ENCODE results near the gene FGF14.

GRCh38 chr13:102401265-102401664 lies 583 bp downstream of the FGF14 start:
- TF ChIP-seq, protein P1, sequence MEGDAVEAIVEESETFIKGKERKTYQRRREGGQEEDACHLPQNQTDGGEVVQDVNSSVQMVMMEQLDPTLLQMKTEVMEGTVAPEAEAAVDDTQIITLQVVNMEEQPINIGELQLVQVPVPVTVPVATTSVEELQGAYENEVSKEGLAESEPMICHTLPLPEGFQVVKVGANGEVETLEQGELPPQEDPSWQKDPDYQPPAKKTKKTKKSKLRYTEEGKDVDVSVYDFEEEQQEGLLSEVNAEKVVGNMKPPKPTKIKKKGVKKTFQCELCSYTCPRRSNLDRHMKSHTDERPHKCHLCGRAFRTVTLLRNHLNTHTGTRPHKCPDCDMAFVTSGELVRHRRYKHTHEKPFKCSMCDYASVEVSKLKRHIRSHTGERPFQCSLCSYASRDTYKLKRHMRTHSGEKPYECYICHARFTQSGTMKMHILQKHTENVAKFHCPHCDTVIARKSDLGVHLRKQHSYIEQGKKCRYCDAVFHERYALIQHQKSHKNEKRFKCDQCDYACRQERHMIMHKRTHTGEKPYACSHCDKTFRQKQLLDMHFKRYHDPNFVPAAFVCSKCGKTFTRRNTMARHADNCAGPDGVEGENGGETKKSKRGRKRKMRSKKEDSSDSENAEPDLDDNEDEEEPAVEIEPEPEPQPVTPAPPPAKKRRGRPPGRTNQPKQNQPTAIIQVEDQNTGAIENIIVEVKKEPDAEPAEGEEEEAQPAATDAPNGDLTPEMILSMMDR (IDR thresholded peaks at IDR 0.05; ENCODE audit: insufficient read depth, low read depth, low read length): no peak
- no peak for TF ChIP-seq EZH2 (IDR thresholded peaks at IDR 0.05; ENCODE audit: insufficient read depth, low read length)

Measured in astrocyte (in vitro differentiated cells and primary cell).